Head of caudate nucleus (tissue), 42 donors: Measurements from ENCODE around the gene CUL4A.
"Not testable (repeated sequence)": the region's sequence is repeated elsewhere in the genome, so short reads cannot be mapped to it uniquely, and the experiment has no call there.

ENCODE experiments used
- DNase-seq, 42 donors: peaks; one replicate each; pipeline versions ENCODE4 v3.0.0 to v3.0.0-alpha.2; 2020 to 2021; ENCODE audit warnings: mixed read lengths in 7 of 42
- intact Hi-C: fragments of 100-400 bp; cut with DNase I; formaldehyde crosslinking; loops from one replicate; pipeline ENCODE4 v1.15.0; 2022

The CUL4A gene

DNA sequence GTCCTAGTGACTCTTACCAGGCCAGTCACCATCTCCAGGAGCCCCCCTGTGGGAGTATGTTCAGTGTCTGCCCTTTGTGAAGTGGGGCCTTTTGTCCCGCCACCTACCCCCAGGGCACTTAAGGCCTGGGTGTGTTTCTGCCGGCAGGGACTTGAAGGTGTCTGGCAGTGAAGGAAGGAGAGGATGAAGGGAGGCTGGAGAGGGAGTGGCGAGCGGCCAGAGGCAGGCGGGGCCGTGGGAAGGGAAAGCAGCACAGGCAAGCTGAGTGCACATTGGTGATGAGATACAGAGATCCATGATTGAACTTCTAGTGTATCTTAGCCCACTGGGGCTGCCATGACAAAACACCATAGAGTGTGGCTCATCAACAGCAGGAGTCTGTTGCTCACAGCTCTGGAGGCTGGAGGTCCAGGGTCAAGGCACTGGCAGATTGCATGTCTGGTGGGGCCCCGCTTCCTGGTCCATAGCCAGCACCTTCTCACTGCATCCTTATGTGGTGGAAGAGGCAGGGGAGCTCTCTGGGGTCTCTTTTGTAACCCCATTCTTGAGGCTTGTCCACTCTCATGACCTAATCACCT is 17.5 kb downstream of the CUL4A start:
- intact Hi-C loops, result no loop called here
- DNase-seq, result no peak

GRCh38 chr13:113229161-113229560 is 19.7 kb downstream of the CUL4A start:
- intact Hi-C loops, result no loop called here
- no peak for DNase-seq

DNA sequence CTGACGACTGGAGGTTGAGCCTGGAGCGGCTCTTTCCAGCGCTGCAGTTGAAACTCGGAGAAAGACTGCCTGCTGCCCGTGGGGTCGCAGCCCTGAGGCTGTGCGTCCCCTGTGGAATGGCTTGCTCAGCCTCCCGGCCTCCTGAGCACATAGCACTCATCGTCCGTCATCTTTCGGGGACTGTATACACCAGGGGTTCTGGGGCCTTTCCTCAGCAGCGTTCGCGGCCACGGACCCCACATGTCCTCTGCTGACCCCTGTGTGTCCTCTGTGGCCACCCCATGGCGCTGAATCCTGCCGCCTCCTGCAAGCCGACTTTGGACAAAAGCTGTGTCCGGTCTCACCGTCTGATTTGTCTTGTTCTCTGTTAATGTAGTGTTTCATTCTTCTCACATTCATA is 20.4 kb downstream of the CUL4A start:
- no peak for DNase-seq
- intact Hi-C loops, result no loop called here

GRCh38 chr13:113231306-113232207 is 22.1 kb downstream of the CUL4A start:
- DNase-seq, result peak in 1 of 42 donors; percentile 50
- intact Hi-C loops, result no loop called here

- no peak for DNase-seq
- intact Hi-C loops, result no loop called here
These were observed 23.0 kb downstream of the CUL4A start for GRCh38 chr13:113232208-113233003.

DNA sequence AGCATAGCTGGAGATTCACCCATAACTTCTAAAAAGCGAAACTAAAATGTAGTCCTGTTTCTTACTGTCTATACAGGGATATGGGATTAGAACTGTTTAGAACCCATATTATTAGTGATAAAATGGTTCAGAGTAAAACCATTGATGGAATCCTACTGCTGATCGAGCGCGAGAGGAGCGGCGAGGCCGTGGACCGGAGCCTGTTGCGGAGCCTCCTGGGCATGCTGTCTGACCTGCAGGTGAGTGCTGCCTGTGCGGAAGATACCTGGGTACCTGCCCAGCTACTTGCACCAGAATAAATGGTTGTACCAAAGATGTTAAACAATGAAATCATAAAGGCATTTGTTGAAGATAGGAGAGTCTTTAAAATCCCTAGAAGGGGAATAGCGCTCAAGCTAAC is 23.7 kb downstream of the CUL4A start:
- intact Hi-C loops, result no loop called here
- DNase-seq, result no peak

DNA sequence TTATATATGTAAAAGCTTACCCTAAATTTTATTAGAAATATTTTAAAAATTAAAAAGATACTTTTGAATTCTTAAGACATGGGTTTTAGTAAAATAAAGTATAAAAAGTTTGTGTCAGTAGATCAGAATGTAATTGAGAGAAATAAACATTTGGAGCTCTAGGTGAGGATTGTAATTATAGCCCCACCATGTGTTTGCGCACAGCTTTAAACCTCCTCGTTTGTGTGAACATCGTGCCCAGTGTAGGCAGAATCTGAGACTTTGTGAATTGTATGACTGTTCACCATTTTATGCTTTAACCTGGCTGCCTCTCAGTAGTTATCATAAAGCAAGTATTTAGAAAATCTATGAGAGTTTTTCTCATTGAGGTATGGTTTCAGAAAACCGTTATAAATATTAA is 29.1 kb downstream of the CUL4A start:
- DNase-seq, result no peak
- intact Hi-C loops, result no loop called here

DNA sequence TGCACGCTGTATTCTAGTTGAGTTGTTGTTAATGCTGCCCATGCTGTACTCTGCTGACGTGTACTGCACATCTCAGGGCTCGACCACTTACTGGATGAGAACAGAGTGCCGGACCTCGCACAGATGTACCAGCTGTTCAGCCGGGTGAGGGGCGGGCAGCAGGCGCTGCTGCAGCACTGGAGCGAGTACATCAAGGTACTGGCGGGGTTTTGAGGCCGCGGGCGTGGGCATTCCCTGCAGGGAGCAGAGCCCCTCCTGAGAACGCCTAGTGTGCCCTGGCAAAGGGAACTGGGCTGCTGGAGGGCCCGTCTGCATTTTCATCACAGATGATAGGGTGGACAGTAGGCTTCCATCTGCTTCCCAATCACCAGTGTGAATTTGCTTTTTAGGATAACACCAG is 29.9 kb downstream of the CUL4A start:
- intact Hi-C loops, result no loop called here
- DNase-seq, result no peak

GRCh38 chr13:113239986-113240385 is 30.6 kb downstream of the CUL4A start:
- no peak for DNase-seq
- intact Hi-C loops, result no loop called here

- DNase-seq, intact Hi-C loops: not testable (repeated sequence)
These were observed 32.2 kb downstream of the CUL4A start for GRCh38 chr13:113241623-113242022.

- intact Hi-C loops, result no loop called here
- DNase-seq, result no peak
These were observed 34.4 kb downstream of the CUL4A start for GRCh38 chr13:113243847-113244246.

GRCh38 chr13:113245849-113246796 is 36.7 kb downstream of the CUL4A start:
- DNase-seq, result no peak
- intact Hi-C loops, result no loop called here

DNA sequence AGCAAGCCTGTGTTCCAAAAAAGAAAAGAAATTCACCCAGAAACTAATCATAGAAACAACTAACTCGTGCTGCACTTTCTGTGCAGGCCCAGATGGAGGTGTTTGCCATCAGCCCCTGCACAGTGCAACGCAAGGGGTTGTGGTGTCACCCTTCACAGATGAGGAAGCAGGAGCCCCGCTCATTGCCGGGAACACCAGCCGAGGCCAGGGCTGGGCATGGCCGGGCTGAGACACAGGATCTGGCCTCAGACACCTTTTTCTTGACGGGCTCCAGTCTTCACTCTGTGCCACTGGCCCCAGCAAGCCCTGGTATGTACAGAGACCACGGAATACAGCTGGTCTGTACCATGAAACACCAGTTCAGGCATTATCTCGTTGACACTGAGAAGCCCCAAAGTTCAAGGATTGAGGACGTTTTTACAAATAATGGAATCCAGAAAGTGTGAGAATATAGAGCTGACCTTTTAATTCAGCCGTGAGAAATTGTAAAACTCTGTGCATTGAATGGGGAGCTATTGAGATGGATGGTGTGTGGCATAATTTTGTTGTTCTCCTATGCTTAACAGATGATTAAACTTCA is 43.2 kb downstream of the CUL4A start:
- intact Hi-C loops, result no loop called here
- DNase-seq, result no peak

DNA sequence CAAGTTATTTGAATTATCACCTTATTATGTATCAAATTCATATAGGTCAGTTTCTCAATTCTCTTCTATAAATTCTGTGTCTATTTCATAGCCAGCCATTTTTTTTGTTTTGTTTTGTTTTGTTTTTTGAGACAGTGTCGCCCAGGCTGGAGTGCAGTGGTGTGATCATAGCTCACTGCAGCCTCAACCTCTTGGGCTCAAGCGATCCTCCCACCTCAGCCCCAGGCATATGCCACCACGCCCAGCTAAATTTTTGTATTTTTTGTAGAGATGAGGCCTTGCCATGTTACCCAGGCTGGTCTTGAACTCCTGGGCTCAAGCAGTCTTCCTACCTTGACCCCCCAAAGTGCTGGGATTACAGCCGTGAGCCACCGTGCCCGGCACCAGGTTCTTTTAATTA is 48.5 kb downstream of the CUL4A start:
- DNase-seq, intact Hi-C loops: not testable (repeated sequence)

DNA sequence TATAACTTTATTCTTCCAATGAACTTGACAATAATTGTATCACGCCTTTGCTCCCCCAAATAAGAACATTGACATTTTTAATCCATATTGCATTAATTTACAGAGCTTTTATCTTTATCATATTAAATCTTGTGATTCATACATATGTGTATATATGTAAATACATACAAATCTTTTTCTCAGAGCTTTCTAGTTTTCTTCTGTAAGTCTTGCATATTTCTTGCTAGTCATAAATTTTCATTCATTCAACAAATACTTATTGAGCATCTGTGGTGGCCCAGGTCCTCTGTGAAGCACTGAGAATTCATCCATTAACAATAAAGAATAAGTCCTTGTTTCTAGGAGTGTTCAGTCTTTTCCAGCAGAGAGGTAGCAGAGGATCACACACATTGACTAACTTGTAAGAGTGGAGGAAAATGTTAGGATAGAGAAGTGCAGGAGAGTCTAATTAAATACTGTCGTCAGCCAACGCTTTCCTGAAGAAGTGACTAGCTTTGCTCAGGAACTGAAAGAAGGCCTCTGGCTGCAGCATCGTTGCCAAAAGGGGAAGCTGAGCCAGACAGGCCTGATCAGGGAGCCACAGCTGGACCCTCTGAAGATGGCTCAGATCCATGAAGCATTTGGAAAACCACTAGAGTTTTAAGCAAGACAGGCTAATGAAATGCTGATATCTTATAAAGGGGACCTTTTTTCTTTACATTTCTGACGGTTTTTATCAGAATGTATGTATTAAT is 49.1 kb downstream of the CUL4A start:
- intact Hi-C loops, result no loop called here
- peak in 10 of 42 donors; percentile 7 to 50 (median 22) for DNase-seq

DNA sequence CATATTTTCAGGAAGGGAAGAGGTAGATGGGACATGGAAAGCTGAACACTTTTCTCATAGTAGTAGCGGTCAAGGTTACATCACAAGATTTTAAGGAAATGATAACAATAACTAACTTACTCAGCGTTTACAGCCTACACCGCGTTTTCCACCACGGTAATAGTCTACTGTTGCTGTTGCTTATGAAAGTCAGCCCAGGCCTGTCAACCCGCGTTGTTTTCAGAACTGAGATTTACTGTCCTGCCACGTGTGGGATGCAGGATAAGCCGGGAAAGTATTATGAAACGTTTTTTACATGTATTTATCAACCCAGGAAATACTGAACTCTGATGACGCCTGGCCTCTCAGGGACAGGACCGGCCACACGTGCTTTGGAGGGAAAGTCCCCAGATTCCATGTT is 51.6 kb downstream of the CUL4A start:
- intact Hi-C loops, result no loop called here
- no peak for DNase-seq

DNA sequence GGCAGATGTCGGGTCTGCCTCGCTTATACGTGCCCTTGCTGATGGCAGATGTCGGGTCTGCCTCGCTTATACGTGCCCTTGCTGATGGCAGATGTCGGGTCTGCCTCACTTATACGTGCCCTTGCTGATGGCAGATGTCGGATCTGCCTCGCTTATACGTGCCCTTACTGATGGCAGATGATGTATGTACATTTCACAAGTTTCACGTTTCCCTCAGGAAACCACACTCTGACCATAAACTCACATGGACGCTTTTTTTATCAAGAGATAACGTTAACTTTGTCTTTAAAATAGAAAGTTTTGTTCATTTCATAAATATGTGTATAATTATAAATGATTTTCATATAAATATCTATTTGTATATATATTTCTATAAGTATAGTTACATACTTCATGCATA is 53.6 kb downstream of the CUL4A start:
- DNase-seq, intact Hi-C loops: not testable (repeated sequence)
